Right ventricle myocardium inferior (tissue), 1 donor: Measurements from ENCODE around the gene KCND3. TPM values are rescaled to one million over a fixed set of nuclear protein-coding genes. Genes with fewer than 3 reads are reported as not detected.
"Not testable (repeated sequence)": the region's sequence is repeated elsewhere in the genome, so short reads cannot be mapped to it uniquely, and the experiment has no call there.

Experiments used
- ATAC-seq: fragments of 200-7000 bp; cut with Tn5 transposase; one replicate; pipeline ENCODE4 v1.9.1; 2020; ENCODE audit warnings: mild to moderate bottlenecking, moderate library complexity
- DNase-seq: peaks from one replicate; pipeline ENCODE4 v3.0.0; 2021; ENCODE audit errors: missing footprints
- intact Hi-C: fragments of 100-400 bp; cut with DNase I; formaldehyde crosslinking; loops from one replicate; pipeline ENCODE4 v1.11.0; 2022
- total RNA-seq: library from RNA; stranded (reverse); fragmentation: NEBNext Ultra II Directional; extraction: Animal tissue kit (Norgen Biotek cat#: 25700); gene quantifications from one replicate; pipeline ENCODE4 v1.2.1, GENCODE V29; 2021
- donor health status: DM: no; HTN: yes; CAD: no; lungs with severe emphysema.

The KCND3 gene
- total RNA-seq, 1 donor from 2014 or later: 20.7 TPM

DNA sequence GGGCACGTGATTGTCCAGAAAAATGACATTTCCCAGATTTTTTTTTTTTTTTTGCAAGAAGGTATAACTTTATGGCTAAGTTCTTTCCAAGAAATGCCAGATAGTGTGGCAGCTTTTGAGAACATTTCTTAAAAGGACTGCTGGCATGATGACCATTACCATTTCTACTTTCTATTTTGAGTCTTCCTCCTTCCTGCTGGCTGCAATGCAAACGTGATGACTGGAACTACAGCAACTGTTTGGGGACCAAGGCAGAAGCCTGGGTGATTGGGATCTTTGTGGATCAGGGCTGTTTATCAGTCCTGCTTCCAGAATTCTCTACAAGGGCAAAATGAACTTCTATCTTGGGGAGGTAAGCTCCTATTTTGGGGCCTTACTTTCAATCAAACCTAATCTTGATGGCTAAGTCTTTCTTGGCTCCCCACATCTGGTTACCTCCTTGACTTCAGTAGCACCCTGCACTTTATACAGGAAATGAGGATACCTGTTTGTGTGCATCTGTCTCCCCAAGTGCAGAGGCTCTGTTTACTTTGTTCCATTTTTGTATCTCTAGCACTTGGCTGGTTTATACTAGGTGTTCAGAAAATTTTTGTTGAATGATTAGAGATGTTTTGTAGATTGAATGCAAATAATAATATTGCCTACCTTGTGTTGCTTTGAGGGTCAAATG lies 237.4 kb downstream of the KCND3 start:
- DNase-seq (no peak), ATAC-seq (no peak)
- intact Hi-C loops: loop anchor here (10.0 kb wide), 1 partner anchor 787 kb away; the partner anchor contains the start of gene LRIF1

DNA sequence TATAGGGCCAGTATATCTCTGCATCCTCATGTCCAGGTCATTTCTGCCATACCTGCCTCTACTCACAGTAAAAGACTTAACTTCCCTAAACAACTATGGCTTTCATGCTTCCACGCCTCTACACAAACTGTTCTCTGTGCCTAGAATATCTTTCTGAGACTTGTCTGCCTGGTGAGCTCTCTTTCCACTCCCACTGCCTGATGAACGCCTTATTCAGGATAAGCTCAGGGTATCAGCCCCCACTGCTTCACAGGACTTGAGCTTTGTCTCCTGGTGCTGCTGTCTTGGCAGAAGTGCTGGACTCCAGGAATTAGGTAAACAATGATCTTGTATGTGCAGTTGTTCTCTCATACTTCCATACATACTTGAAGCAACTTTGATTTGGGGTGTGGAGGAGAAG lies 238.6 kb downstream of the KCND3 start:
- intact Hi-C loops: loop anchor here (10.0 kb wide), 1 partner anchor 786 kb away; the partner anchor contains the start of gene LRIF1
- no peak for ATAC-seq
- DNase-seq: no peak

DNA sequence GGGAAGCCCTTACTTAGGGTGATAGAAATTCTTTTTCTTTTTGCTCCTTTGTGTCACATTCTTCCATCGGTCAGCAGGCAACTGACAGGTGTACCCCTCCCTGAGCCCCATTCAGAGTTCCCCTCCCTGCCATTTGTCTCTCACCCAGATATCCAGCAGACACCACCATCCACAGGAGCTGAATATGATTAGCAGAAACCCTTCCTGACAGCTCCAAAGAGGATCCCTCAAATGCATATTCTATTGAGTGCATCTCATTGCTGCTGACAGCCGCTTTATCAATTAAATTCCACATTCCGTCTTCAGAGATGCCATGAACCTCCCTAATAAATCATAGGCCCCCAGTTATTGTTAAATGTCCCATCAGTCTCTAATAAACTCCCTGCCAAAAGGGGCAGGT lies 239.8 kb downstream of the KCND3 start:
- no peak for ATAC-seq
- no peak for DNase-seq
- intact Hi-C loops: loop anchor here (5.0 to 10.0 kb wide), 2 partner anchors 267 to 785 kb away; partner anchors contain the start of gene LRIF1

DNA sequence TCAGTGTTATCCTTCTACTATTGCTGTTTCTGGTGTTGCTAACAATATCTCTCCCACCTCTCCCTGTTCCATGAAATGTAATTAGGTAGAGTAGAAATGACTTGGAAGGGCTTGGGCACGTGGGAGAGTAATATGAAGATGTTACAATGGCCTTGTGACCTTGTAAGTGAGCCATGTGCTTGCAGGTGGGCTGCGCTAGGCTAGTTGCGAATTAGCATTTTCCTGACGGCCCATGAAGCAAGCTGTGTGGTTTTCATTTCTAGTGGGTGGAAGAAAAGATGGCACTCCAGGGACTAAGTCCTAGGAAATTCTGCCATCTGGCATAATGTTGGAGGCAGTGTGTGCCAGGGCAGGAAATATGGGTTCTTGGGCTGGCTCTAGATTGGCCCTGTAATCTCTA lies 241.5 kb downstream of the KCND3 start:
- intact Hi-C loops: loop anchor here (2.0 to 5.0 kb wide), 2 partner anchors 29 to 266 kb away; no protein-coding TSS in a partner anchor
- DNase-seq (no peak), ATAC-seq (no peak)

DNA sequence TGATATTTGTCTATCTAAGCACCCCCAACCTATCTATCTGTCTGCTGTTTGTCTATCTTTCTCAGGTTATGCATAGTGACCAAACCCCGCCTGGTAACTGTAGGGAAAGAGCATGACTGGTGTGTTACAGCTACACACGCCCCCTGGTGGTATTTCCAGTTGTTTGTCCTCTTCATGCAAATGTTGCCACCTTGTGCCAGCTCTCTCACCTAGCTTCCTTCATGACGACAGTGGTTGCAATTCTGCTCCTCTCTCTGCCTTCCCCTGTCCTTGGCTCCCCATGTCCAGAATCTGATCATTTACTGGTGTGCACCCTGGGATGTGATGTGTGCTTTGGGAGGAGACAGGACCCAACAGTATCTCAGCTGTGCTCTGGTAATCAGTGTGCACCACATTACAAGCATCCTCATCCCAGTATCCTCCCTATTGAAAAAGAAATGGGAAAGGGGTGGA lies 242.2 kb downstream of the KCND3 start:
- ATAC-seq (peak; percentile 20), DNase-seq (no peak)
- intact Hi-C loops: loop anchor here (2.0 to 5.0 kb wide), 2 partner anchors 29 to 265 kb away; no protein-coding TSS in a partner anchor

DNA sequence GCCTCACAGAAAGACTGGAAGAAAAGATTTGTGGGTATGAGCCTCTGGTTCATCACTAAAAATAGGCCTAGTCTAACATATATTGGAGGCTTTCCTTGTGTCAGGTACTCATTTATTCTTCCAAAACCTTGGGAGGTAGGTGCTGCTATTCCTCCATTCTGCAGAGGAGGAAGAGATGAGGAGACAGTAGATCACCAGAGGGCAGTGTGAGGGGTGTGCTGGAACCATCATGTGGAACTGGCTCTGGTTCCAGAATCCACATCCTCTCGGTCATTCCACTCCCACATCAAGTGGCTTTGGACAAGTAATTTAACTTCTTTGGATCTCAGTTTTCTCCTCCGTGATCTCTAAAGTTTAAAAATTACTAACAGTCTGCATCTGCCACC lies 242.9 kb downstream of the KCND3 start:
- no peak for ATAC-seq

DNA sequence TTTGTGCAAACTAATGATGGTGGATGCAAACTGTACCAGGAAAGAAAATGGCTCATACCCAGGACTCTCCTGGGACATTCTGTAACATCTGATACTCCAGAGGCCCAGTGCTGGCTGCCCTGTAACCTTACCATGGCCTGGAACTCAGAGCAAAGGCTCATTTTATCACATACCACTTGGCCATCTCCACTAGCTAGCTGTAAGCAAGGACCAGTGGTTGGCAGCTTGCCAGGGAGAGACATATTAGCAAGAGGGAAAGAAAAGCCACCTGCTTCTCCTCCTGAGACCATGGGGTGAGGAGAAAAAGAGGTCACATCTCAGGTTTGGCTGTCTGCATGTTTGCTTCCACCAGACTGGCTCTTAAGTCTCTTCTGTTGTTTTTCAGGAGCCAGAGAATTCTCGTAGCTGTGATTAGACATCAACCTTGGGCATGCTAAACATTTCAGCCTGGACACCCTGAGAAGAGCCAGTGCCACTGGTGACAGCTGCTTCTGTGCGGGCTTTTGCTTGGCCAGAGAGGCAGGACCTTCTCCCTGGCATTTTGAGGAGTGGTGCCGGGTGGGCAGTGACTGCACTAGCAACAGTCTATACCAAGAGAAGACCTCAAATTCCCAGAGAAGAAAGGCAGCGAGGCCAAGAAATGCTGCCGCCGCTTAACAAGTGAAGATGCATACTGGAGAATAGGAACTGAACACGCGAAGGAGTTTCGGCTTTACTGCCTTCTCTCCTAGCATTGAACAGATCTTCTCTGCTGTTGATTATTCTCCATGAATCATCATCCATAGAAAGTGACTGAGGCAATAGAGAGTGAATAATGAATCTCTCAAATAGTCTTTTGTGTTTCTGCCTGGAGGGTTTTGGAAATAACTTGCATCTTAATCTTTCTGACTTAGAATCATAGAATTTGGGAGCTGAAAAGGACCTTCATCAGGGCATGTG lies 243.5 kb downstream of the KCND3 start:
- peak; percentile 42 for ATAC-seq
- intact Hi-C loops: loop anchor here (2.0 to 5.0 kb wide), 2 partner anchors 27 to 264 kb away; no protein-coding TSS in a partner anchor
- DNase-seq: no peak

More for the DNA sequence above, 242.9 kb downstream of the KCND3 start:
- intact Hi-C loops: loop anchor here (2.0 to 5.0 kb wide), 2 partner anchors 28 to 264 kb away; no protein-coding TSS in a partner anchor
- no peak for DNase-seq

DNA sequence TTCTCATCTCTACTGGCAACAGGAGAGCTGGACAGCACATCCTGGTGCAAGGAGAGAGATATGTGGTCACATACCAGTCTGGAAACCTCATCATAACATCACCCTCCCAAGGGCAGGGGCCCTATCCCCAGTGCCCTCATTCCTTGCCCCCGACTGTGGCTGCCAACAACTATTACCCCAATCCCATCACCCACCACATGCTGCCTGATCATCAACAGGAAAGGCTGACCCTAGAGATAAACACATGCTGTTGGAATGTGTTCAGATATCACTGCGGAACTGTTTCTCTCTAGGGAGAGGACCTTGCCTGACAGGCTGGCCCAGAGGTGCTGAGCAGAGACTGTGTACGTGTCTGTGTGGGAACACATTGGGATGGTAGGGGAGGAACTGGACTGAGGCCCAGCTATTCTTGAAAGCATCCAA lies 245.8 kb downstream of the KCND3 start:
- peak; percentile 6 for ATAC-seq
- no peak for DNase-seq
- intact Hi-C loops: no loop called here

DNA sequence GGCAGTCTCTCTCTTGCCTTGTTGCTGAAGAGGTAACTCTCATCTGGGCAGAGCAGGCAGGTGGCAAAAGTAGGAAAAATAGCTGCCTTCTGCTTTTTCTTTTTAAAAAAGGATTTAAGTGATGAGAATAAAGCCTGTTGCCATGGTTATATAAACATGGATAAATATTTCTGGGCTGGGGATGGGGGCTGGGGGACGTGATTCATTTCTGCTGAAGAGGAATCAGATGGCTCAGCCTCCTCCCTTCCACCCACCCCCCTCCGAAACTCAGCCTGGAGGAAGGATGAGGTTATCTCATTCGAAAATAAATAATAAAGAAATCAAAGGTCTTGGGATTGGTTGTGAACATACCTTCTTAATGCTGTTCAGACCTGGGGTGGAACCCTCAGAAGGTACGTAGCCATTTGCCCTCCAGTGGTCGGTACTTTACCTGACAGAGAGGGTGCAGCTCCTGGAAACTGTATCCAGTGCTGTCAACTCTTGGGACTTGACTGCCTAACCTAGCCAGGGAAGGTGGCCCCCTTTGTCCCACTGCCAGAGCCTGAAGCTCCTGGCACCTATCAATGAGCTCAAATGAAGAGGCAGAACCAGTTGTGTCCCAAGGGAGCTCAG lies 246.4 kb downstream of the KCND3 start:
- no peak for ATAC-seq
- intact Hi-C loops: no loop called here

DNA sequence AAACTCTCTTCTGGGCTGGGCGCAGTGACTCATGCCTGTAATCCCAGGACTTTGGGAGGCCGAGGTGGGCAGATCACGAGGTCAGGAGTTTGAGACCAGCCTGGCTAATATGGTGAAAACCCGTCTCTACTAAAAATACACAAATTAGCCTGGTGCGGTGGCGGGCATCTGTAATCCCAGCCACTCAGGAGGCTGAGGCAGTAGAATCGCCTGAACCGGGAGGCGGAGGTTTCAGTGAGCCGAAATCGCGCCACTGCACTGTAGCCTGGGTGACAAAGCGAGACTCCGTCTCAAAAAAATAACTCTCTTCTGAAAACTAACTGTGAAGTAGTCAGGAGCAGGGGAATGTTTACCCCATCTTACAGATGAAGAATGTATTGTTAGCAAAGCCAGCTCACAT lies 247.2 kb downstream of the KCND3 start:
- ATAC-seq, intact Hi-C loops, DNase-seq: not testable (repeated sequence)

More for the DNA sequence above, 246.4 kb downstream of the KCND3 start:
- no peak for DNase-seq

DNA sequence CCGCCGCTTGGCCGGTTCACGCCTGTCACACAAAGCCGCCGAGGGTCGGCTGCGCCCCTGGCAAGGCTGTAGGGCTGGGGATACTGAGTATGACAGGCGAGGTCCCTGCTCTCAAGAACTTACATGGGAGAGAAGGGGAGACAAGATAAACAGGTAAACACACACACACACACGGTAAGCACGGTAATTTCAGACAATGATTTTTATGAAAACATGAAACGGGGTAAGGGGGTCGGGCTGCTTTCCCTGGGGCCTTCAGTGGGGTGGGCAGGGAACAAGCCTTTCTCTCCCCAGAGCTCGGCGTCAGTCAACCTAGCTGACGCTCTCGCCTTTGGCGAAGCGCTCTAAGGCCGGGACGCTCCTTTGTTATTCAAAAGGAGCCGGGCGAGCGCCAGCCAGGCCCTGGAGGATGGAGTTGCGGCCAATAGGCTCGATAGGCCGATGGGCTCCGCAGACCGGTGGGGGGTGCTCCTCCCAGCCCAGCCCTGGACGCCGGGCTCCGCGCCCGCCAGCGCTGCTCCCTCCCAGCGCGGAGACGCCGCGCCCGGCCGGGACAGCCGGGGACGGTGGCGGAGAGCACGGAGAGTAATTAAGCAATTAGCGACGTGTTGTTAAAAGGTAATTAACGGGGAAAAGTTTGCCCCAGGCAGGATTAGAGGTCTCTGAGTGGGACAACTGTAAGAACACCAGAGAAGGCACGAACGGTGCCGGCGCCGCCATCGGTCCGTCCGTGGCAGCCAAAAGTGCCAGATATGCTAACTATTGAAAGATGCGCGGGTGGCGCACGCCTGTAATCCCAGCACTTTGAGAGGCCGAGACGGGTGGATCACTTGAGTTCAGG lies 249.3 kb downstream of the KCND3 start:
- DNase-seq: peak; percentile 85
- intact Hi-C loops: loop anchor here (1.0 kb wide), 2 partner anchors 11 to 20 kb away; no protein-coding TSS in a partner anchor

DNA sequence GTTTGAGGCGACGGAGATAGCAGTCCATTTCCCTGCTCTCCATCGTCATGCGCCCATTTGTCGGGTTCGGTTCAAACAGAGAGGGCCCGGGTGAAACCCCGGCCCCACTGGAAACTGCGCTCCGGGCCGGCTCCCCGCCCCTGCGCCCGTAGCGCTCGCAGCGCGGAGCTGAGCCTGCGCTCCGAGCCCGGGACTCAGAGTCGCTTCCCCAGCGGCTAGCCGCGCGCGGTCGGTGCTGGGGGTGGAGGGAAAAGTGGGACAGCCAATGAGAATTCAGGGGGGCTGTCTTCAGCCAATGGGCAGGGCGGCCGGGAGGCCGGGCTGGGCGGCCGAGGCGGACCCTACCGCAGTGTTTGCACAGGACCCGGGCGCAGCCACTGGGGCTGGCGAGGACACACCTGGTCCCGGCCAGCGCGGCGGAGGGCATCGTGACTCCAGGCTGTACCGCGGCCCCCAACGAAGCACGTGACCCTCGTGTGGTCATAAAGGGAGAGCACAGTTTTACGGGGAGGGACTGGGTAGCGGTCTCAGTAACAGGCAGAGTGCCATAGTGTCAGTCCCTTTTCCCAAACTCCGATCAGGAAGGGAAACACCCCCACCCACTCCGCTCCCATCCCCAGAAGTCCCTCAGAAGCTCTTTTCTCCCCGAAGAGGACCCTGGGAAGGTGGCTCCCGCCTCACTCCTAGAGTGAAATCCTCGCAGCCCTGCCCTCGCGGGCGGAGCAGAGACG lies 250.1 kb downstream of the KCND3 start, which contains the start of gene INKA2:
Gene INKA2, minus strand, starts transcription at position 202 of the 731 bp plus-strand sequence. Its CDS starts 153 bp downstream, at position 49.
- ATAC-seq: peak; percentile 87
- intact Hi-C loops: loop anchor here (1.0 kb wide), 2 partner anchors 10 to 19 kb away; no protein-coding TSS in a partner anchor
- DNase-seq: peak; percentile 97

More for the DNA sequence above, 249.3 kb downstream of the KCND3 start:
- ATAC-seq: peak; percentile 62

DNA sequence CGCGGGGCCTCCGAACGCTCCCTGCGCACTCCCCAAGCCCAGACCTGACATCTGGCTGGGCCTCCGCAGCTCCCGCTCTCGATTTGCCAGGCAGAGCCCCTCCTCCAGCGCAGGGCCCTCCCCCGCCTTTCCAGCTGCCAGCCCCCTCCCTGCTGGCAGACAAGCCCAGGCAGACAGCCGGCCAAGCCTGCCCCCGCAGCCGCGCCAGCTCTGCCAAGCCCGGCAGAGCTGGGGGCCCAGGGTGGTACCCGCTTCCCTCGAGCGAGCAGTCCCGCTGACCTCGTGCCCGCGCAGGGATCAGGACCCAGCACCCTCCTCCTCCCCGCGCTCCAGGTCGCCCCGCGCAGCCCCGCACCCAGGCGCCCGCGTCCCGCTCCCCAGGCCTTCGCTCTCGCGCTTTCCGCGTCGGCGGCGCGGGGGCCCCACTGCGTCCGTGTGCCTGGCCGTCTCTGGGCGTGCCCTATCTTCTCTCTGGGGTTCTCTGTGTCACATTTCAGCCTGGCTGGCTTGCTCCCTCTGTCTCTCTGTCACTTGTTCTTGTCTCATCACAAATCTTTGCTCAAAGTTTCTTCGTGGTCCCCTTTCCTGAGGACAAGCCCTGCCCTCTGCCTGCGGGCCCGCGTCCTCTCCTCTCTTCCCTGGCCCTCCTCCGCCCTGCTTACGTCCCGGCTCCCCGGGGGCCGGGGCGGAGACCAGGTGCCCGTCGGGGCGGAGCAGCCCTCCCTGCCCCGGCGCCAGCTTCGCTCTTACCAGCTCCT lies 250.9 kb downstream of the KCND3 start:
- peak; percentile 68 for ATAC-seq
- intact Hi-C loops: loop anchor here (1.0 kb wide), 2 partner anchors 9 to 18 kb away; no protein-coding TSS in a partner anchor

DNA sequence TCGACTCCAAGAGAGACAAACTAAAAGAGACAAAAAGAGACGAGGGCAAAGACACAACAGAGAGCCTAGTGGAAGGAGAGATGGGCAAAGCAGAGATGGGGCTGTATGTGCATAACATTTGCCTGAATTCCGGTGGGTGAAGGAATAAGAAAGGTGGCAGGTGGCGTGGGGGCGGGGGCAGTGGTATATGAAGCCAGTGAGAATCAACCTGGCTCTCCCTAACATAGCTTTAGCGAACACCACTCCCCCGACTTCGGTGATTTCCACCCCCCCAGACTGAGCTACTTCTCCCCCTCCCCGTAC lies 251.4 kb downstream of the KCND3 start:
- intact Hi-C loops: no loop called here
- ATAC-seq (no peak), DNase-seq (no peak)

More for the DNA sequence above, 250.9 kb downstream of the KCND3 start:
- DNase-seq: peak; percentile 91

DNA sequence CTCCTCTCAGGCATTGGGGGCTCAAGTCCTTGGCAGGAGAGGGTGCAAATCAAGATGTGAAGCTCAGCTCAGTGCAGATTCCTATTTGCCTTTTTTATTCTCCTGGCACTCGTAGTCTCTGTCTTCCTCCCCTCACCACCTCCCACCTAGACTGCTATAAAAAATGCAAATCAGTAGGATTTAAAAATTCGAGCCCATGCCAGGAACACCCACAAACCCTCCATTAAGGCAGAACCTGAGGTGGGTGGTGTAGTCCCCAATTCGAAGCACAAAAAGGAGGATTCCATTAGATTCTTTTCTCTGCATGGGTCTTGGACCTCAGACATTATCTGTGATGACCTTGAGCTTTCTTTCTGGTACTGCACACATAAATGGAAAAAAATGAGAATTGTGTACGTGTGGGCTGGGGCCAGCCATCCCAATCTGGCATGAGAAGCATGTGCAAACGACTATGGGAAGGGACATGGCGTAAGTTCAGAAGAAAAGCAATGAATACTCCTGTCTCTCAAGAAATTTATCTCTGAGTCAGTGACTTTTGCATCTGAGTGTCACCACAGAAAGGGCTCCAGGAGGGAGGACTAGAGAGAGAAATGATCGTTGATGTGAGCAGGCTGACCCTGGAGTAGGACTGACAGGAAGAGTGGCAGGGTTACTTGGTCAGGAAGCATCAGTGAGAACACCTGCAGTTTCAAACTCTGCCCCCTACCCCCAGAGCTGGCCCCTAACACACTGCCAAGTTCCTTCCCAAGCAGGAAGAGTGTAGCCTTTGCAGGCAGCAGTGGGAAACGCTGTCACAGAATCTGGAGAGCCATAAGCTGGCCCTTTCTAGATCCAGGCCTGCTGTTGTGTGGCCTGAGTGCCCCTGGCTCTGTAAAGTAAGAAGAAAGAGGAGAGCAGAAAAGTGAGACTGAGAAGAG lies 252.0 kb downstream of the KCND3 start:
- no peak for ATAC-seq
- intact Hi-C loops: no loop called here
- no peak for DNase-seq
